PFSK-1 (cell line): ENCODE measurements around the gene CDK5RAP1.

ENCODE experiments used
- POLR2AphosphoS5 ChIP-seq: IDR thresholded peaks from 2 replicates; pipeline ENCODE4 v1.6.1; 2012; ENCODE audit warnings: low read depth, mild to moderate bottlenecking, control low read depth, low read length, moderate library complexity
- SIN3A ChIP-seq: IDR thresholded peaks from 2 replicates; pipeline ENCODE4 v1.6.1; 2012; ENCODE audit warnings: mild to moderate bottlenecking, low read length, moderate library complexity, borderline replicate concordance; ENCODE audit not compliant: insufficient read depth

DNA sequence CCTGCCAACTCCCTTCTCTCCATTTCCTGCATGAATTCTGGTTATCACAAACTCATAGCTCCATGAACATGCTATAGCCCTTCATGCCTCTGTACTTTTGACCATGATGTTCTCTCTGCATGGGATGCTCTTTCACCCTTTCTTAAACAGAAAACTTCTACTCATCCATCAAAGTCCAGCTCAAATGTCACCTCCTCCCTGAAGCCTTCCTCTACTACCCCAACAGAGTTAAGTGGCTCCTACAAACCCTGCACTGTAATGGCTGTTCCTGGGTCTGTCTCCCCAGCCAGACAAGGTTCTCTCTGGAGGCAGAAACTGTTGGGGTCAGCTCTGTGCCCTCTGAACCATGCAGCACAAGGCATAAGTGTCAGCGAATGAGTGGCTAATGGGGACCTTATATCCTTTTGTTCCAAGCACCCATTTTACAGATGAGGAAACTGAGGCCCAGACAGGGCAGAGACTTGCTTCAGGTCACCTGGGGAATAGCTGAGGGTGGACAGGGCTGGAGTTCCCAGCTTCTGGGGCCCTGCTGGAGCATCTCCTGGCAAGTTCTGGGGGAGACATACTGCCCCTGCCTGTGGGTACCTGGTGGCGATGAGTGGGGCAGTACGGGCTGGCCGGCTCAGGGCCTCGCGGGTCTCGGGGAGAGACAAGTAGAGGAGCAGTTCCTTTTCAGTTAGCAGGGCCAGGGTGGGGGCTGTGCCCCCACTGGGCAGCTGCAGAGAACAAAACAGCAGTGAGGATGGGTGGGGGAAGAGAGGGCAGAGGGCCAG, 10.6 kb upstream of the CDK5RAP1 start:
- TF ChIP-seq SIN3A = no peak
- no peak for TF ChIP-seq POLR2AphosphoS5
